A673 (cell line): ENCODE data around the gene TRIM29. TPM values are rescaled to one million over a fixed set of nuclear protein-coding genes. Genes with fewer than 3 reads are reported as not detected.

Experiments used
- BruUV-seq: library from RNA; stranded (reverse); fragments of 400-500 nt; replicated peaks from 2 replicates; lab custom pipeline; 2021; lab: Mats Ljungman, UMichigan
- CTCF ChIA-PET: fragments of 300-600 bp; sonication (Branson Sonifier 250); formaldehyde crosslinking; loops from one replicate; lab custom pipeline; 2022; ENCODE audit warnings: antibody characterized with exemption; lab: Charles Lee
- POLR2A ChIA-PET: fragments of 300-600 bp; sonication (Branson Sonifier 250); formaldehyde crosslinking; loops from one replicate; lab custom pipeline; 2022; ENCODE audit warnings: antibody characterized with exemption; ENCODE audit not compliant: low non-redundant PET; lab: Charles Lee
- DNase-seq: peaks from one replicate; pipeline ENCODE4 v3.0.0-alpha.2; 2015; ENCODE audit warnings: low spot score
- H3K27ac ChIP-seq: fragments of 200-600 bp; sonication (generic); 2 replicates; pipeline ENCODE4 v1.5.1; 2016; ENCODE audit warnings: mixed run types, low read depth, mild to moderate bottlenecking, mixed read lengths, antibody characterized with exemption, low read length; ENCODE audit not compliant: poor library complexity, severe bottlenecking
- H3K27me3 ChIP-seq: fragments of 200-600 bp; sonication (generic); replicated peaks from 2 replicates; pipeline ENCODE4 v1.6.1; 2017; ENCODE audit warnings: mixed run types, low read depth, mild to moderate bottlenecking, mixed read lengths, antibody characterized with exemption, low read length; ENCODE audit not compliant: insufficient read depth, poor library complexity
- H3K36me3 ChIP-seq: fragments of 200-600 bp; sonication (generic); 2 replicates; pipeline ENCODE4 v1.6.1; 2016; ENCODE audit warnings: mixed run types, mild to moderate bottlenecking, mixed read lengths, antibody characterized with exemption, low read length; ENCODE audit not compliant: insufficient read depth, poor library complexity, severe bottlenecking
- H3K4me1 ChIP-seq: fragments of 200-600 bp; sonication (generic); 2 replicates; pipeline ENCODE4 v1.6.1; 2017; ENCODE audit warnings: mixed run types, mild to moderate bottlenecking, mixed read lengths, antibody characterized with exemption, low read length; ENCODE audit not compliant: insufficient read depth, poor library complexity, severe bottlenecking
- H3K4me3 ChIP-seq: fragments of 200-600 bp; sonication (generic); 2 replicates; pipeline ENCODE4 v1.5.1; 2016; ENCODE audit warnings: low read depth, mixed run types, mild to moderate bottlenecking, mixed read lengths, low read length; ENCODE audit not compliant: poor library complexity, severe bottlenecking
- H3K9me3 ChIP-seq: fragments of 200-600 bp; sonication (generic); 2 replicates; pipeline ENCODE4 v1.6.1; 2016; ENCODE audit warnings: mixed run types, low read depth, mild to moderate bottlenecking, mixed read lengths, antibody characterized with exemption, low read length; ENCODE audit not compliant: poor library complexity, severe bottlenecking
- CTCF ChIP-seq: fragments of 300-800, 200-600 bp; sonication (generic); conservative IDR thresholded peaks from 2 replicates; pipeline ENCODE4 v1.5.1; 2017; ENCODE audit warnings: low read depth, mild to moderate bottlenecking, antibody characterized with exemption, low read length, moderate library complexity, mixed read lengths
- EZH2 ChIP-seq: fragments of 200-600 bp; sonication (generic); IDR thresholded peaks from 2 replicates; pipeline ENCODE4 v1.6.1; 2017; ENCODE audit warnings: borderline replicate concordance, low read depth, mild to moderate bottlenecking, mixed read lengths, antibody characterized with exemption, low read length; ENCODE audit not compliant: poor library complexity, severe bottlenecking
- intact Hi-C: fragments of 100-400 bp; cut with micrococcal nuclease; formaldehyde crosslinking; loops from one replicate; pipeline ENCODE4 v1.10.0; 2022; ENCODE audit not compliant: unreplicated experiment
- total RNA-seq: library from RNA; stranded (reverse); gene quantifications from 2 replicates; pipeline ENCODE4 v1.2.3, GENCODE V29; 2021

TRIM29 gene
- total RNA-seq, 1 experiment from 2014 or later: not detected

DNA sequence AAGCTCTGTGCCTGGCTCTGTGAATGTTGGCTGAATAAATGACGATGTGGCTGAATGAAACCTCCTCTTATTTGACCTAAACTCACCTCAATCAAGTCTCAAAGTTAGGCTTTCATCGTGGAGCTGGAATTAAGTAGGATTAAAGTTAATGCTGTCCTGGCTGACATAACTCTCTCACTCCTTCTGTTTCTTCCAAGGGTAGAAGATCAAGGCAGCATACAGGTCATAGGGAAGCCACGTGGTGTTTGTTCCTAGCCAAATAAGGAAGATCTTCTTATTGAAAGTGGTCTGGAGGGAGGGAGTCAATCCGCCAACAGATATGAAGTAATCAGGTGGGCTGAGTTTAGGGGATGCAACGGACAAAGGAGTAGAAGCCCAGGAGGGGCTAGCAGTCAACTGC, 59.5 kb downstream of the TRIM29 start:
- ChIA-PET POLR2A (no interaction called here), CTCF (interaction anchor here (0.5 kb wide), 1 partner anchor 437 kb away, joined by 5 read pairs; no protein-coding TSS in a partner anchor)
- Histone ChIP-seq H3K4me3 (no peak overlapping the region), H3K9me3 (peaks cover 4% of the 10 kb centered on the region), H3K27ac (no peak overlapping the region), H3K4me1 (no peaks in the 10 kb centered on the region), H3K27me3 (peaks cover 4% of the 10 kb centered on the region), H3K36me3 (no peaks in the 10 kb centered on the region)
- TF ChIP-seq CTCF (no peak), EZH2 (no peak)
- intact Hi-C loops: no loop called here
- BruUV-seq: no TSS peak
- DNase-seq: no peak

DNA sequence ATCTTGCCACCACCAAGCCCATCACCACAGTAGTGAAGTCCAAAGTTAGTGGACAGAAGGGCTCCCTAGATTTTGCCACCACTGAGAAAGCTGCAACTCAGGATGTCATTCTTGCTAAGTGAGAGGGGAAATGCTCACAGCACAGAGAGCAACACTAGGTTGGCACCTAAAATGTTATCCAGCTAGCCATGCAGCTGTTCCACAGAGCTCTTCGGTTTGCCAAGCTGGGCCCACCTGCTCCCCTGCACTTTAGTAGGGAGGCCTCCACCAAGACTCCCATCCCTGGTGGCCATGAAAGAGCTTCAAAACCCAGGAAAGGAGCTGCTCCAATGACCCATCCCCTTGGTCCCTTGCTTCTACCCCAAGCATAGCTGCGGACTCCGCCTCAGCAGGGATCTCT, 63.8 kb downstream of the TRIM29 start:
- TF ChIP-seq CTCF: no peak
- TF ChIP-seq EZH2: no peak
- Histone ChIP-seq H3K9me3 (no peaks in the 10 kb centered on the region), H3K27ac (no peak overlapping the region), H3K4me1 (no peaks in the 10 kb centered on the region), H3K36me3 (no peaks in the 10 kb centered on the region), H3K4me3 (no peak overlapping the region), H3K27me3 (peaks cover 4% of the 10 kb centered on the region)
- DNase-seq: no peak
- CTCF ChIA-PET: no interaction called here
- intact Hi-C loops: no loop called here
- POLR2A ChIA-PET: interaction anchor here (0.5 kb wide), 1 partner anchor 1013 kb away, joined by 3 read pairs; no protein-coding TSS in a partner anchor
- BruUV-seq: no TSS peak

- Histone ChIP-seq H3K9me3 (no peaks in the 10 kb centered on the region), H3K4me3 (no peak overlapping the region), H3K4me1 (peaks cover 4% of the 10 kb centered on the region), H3K27ac (no peak overlapping the region), H3K36me3 (no peaks in the 10 kb centered on the region), H3K27me3 (peaks cover 4% of the 10 kb centered on the region)
- no TSS peak for BruUV-seq
- TF ChIP-seq CTCF: no peak
- no peak for TF ChIP-seq EZH2
- DNase-seq: no peak
- POLR2A ChIA-PET: no interaction called here
- CTCF ChIA-PET: no interaction called here
- intact Hi-C loops: no loop called here
These were observed 64.7 kb downstream of the TRIM29 start for GRCh38 chr11:120073196-120073595.
